ENCODE data around the gene GAPDH.
A peak's percentile ranks its signal among the peaks of the same experiment; 100 is the strongest.

Gene GAPDH

GRCh38 chr12:6530576-6531260 lies 3.6 kb upstream of the GAPDH start:
- no peak for DNase-seq

- peak; percentile 88 for DNase-seq
These were observed 2.0 kb upstream of the GAPDH start for GRCh38 chr12:6532051-6532926.

- peak; percentile 29 for DNase-seq
These were observed 1.2 kb upstream of the GAPDH start for GRCh38 chr12:6532927-6533652.

- DNase-seq: no peak
These were observed 729 bp upstream of the GAPDH start for GRCh38 chr12:6533653-6533922.

- peak; percentile 91 for DNase-seq
These were observed 303 bp downstream of the GAPDH start for GRCh38 chr12:6534695-6534944.

- DNase-seq: peak; percentile 79
These were observed 804 bp downstream of the GAPDH start for GRCh38 chr12:6534945-6535696.

- no peak for DNase-seq
These were observed 1.3 kb downstream of the GAPDH start for GRCh38 chr12:6535697-6535946.

- DNase-seq: no peak
These were observed 1.9 kb downstream of the GAPDH start for GRCh38 chr12:6535960-6536847.

- no peak for DNase-seq
These were observed 2.7 kb downstream of the GAPDH start for GRCh38 chr12:6536894-6537579.

GRCh38 chr12:6537580-6538419 lies 3.5 kb downstream of the GAPDH start:
- peak; percentile 79 for DNase-seq

GRCh38 chr12:6538420-6539313 lies 4.3 kb downstream of the GAPDH start:
- no peak for DNase-seq

GRCh38 chr12:6539314-6539682 lies 5.0 kb downstream of the GAPDH start:
- no peak for DNase-seq

GRCh38 chr12:6539707-6540134 lies 5.4 kb downstream of the GAPDH start:
- DNase-seq: no peak

- peak; percentile 45 for DNase-seq
These were observed 6.0 kb downstream of the GAPDH start for GRCh38 chr12:6540181-6540877.

GRCh38 chr12:6541371-6542165 lies 7.3 kb downstream of the GAPDH start:
- no peak for DNase-seq

GRCh38 chr12:6542209-6543009 lies 8.1 kb downstream of the GAPDH start:
- no peak for DNase-seq

GRCh38 chr12:6546016-6546415 lies 11.7 kb downstream of the GAPDH start:
- no peak for DNase-seq

GRCh38 chr12:6547566-6547965 lies 13.2 kb downstream of the GAPDH start:
- no peak for DNase-seq
